ENCODE results near the gene DCBLD1.

The DCBLD1 gene

DNA sequence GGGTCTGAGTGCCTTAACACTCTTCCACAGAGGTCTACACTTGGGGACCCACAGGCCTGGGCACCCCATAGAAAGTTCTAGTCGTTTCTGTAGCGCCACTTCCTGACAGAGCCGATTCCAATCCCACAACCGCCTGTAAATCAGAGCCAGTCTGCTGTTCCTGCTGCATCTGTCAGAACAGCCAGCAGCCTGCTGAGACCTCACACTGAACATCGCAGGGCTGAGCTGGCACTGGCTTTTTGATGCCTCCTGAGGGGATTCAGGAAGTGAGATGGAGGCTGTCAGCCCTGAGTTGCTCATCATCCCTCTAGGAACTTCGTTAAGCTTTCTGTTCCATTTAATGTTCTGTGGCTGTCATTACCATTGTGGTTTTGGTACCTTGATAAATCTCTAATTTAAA, 48.9 kb downstream of the DCBLD1 start:
- no peak for DNase-seq (ENCODE audit: low spot score)

DNA sequence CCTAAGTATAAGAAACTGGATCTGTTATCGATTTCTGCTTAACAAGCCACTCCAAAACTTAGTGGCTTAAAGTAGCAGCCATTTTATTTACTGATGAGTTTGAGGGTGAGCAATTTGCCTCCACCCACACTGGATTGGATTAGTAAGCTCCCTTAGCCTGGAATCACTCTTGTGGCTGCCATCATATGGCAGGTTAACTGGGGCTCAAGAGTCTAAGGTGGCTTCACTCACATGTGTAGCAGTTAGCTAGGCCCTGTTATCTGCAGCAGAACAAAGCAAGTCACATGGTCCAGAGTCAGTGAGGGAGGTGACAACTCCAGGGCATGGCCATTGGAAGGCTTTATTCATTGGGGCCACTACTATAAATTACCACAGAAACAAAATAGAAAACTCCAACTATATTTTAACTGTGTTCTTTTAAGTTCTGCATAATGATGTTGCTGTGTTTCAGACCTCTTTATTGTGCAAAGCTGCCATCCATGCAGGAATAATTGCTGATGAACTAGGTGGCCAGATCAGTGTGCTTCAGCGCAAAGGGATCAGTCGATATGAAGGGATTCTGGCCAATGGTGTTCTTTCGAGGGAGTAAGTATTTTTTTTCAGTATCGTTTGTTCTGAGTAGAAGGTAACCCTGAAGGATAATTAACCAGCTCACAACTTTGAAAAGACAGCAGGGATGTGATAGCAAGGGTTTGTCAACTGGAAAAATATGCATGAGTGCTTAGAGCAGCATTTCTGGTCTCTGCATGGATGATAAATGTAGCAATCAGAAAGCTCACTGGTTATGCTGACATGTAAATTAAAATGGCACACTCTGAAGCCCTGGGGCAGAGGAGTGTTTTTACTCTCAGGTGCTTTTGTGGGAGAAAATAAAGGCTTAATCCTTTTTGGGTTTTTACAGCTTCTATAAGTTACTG, 49.6 kb downstream of the DCBLD1 start:
- peak; percentile 26 for DNase-seq (ENCODE audit: low spot score)

GRCh38 chr6:117533775-117534174, 51.3 kb downstream of the DCBLD1 start:
- DNase-seq (ENCODE audit: low spot score), result no peak

- no peak for DNase-seq (ENCODE audit: low spot score)
These were observed 52.5 kb downstream of the DCBLD1 start for GRCh38 chr6:117534974-117535373.

DNA sequence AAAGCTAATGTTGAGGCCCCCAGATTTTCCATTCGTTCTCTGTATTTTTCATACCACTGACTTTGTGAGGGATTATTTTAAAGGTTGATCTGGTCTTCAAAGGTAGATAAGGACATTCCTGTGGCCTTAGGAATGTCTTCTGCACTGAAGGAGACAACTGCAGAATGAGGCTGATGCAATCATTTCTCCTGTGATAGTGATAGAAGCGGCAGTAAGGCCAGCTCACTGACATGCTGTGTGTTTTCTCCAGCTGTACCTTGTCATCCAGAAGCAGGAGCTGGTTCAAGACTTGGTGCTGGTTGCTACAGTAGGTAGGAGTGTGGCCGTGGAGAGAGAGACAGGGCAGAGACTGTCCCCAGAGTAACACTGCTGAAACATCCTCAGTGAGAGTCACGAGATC, 53.8 kb downstream of the DCBLD1 start:
- no peak for DNase-seq (ENCODE audit: low spot score)

DNA sequence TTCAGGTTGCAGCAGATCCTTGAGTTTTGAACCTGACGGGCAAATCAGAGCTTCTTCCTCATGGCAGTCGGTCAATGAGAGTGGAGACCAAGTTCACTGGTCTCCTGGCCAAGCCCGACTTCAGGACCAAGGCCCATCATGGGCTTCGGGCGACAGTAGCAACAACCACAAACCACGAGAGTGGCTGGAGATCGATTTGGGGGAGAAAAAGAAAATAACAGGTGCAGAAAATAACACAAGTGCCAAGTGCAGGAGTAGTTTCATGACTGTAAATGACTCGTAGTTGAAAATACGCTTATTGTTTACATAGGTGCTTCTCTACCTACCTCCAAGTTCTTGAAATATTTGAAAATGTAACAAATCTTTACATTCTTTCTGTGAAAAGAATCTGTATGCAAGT, 56.1 kb downstream of the DCBLD1 start:
- DNase-seq (ENCODE audit: low spot score), result no peak

- DNase-seq (ENCODE audit: low spot score), result no peak
These were observed 58.2 kb downstream of the DCBLD1 start for GRCh38 chr6:117540670-117541069.

- DNase-seq (ENCODE audit: low spot score), result no peak
These were observed 60.0 kb downstream of the DCBLD1 start for GRCh38 chr6:117542493-117542892.

DNA sequence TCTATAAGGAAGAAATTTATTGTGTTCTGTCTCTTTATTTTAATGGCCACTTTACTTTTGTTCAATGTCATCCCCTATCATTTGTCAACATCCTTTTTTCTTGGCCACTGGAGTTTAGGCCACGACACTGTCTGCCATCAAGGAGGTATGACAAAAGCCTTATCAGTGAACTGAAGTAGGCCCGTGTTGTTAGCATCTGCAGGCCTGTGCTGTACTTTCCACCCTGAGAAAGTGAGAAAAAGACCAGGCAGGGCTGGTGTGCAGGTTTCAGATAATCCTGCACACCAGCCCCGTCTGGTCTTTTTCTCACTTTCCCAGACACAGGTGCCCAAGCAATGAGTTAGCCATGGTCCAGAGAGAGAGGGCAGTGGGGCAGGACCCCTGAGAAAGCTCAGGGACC, 62.2 kb downstream of the DCBLD1 start:
- no peak for DNase-seq (ENCODE audit: low spot score)

DNA sequence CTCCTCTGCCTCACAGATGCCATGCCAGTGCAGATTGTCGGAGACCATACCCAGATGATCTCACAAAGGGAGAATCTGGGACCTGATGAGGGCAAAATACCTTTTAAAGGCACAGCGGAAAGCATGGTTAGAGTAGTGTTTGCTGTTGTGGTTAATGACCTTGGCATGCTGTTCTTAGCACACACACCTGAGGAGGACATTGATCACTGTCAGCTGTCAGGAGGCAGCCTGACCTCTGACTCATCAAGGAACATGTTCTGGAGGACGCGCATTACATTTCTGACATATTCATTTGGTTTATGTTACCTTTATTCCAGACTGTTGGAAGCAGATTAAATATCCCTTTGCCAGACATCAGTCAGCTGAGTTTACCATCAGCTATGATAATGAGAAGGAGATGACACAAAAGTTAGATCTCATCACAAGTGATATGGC, 62.7 kb downstream of the DCBLD1 start:
- peak; percentile 86 for DNase-seq (ENCODE audit: low spot score)

DNA sequence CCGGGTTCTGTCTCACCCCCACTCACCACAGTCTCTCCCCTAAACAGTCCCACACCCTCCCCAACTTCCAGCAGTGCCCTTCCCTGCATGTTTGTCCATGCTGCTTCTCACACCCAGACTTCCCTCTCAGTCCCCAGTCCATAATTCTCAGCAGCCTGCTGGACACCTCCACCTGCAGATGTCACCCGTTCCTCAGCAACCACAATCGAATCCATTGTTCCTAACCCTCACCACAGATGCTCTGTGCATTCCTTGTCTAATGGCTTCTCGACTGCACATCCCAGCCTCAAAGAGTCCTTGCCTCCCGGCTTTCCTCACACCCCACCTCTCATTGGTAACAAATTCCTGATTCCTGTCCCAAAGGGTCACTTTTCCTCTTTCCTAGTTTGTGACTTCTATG, 64.2 kb downstream of the DCBLD1 start:
- no peak for DNase-seq (ENCODE audit: low spot score)

- DNase-seq (ENCODE audit: low spot score), result peak; percentile 75
These were observed 65.5 kb downstream of the DCBLD1 start for GRCh38 chr6:117547688-117548621.

DNA sequence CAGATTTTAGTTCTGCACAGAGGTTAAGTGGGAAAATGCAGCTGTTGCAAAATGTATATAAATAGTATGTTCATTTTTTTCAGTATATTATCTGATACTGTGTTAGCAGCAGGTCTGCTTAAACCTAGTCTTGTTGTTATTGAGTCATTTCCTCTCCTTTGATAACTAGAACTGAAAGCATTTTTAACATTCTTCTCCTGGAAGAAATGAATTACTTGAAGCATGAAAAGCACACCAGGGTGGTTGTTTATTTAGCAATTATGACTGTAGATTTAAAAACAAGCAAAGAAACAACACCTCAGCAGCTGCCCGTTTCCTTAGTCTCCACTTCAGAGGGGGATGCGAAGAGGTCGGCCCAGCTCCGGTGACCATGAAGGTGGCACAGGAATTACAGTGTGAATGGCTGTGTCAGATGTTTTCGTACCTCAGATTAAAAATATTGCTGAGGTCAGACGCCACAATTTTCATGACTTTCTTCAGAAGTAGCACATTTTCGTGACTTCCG, 66.4 kb downstream of the DCBLD1 start:
- peak; percentile 82 for DNase-seq (ENCODE audit: low spot score)

DNA sequence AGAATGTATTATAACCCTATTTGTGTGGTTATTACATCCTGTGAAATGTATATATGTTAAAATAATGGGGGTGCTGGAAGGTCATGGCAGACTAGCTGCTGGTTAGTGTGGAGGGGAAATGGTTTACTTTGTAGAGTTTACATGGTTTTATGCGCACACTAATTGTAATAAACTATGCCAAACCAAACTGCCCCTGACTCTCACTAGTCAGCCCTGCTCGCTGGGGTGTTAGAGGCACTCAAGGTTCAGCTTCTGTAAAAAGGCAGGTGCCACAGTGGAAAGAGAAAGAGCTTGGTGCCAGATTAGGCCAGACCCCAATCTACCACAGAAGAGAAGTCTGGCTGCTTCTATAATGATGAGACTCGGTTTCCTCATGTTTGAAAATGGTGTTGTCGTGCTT, 67.1 kb downstream of the DCBLD1 start:
- DNase-seq (ENCODE audit: low spot score), result no peak

- DNase-seq (ENCODE audit: low spot score), result no peak
These were observed 67.7 kb downstream of the DCBLD1 start for GRCh38 chr6:117550078-117550600.

GRCh38 chr6:117550618-117551242, 68.3 kb downstream of the DCBLD1 start:
- DNase-seq (ENCODE audit: low spot score), result no peak

DNA sequence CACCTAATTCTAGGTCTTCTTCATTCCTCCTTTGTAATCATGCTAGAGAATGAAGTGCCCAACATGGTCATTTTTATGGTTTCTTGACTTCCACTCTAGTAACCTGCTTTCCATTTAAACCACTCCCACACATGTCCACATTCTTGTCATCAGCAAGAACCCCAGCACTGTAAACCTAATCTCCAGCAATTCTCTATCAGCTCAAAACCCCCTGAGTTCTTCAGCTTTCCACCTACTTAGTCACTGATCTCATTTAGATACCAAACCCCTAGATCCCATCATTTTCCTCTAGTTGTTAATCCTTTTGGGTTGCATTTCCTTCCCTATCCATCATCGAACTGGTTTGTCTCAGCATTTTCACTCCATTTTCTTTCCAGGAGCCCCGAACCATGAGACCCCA, 70.1 kb downstream of the DCBLD1 start:
- DNase-seq (ENCODE audit: low spot score), result no peak

- no peak for DNase-seq (ENCODE audit: low spot score)
These were observed 70.7 kb downstream of the DCBLD1 start for GRCh38 chr6:117553142-117553541.

- peak; percentile 21 for DNase-seq (ENCODE audit: low spot score)
These were observed 72.9 kb downstream of the DCBLD1 start for GRCh38 chr6:117555262-117555849.

- DNase-seq (ENCODE audit: low spot score), result peak; percentile 47
These were observed 73.5 kb downstream of the DCBLD1 start for GRCh38 chr6:117555882-117556498.

- no peak for DNase-seq (ENCODE audit: low spot score)
These were observed 75.5 kb downstream of the DCBLD1 start for GRCh38 chr6:117557951-117558350.
